ENCODE measurements around the gene PLA2G12B.

GRCh38 chr10:72979709-72980108, 25.1 kb upstream of the PLA2G12B start:
- no peak for TF ChIP-seq POLR2A (IDR thresholded peaks at IDR 0.05)
- TF ChIP-seq, protein P1, sequence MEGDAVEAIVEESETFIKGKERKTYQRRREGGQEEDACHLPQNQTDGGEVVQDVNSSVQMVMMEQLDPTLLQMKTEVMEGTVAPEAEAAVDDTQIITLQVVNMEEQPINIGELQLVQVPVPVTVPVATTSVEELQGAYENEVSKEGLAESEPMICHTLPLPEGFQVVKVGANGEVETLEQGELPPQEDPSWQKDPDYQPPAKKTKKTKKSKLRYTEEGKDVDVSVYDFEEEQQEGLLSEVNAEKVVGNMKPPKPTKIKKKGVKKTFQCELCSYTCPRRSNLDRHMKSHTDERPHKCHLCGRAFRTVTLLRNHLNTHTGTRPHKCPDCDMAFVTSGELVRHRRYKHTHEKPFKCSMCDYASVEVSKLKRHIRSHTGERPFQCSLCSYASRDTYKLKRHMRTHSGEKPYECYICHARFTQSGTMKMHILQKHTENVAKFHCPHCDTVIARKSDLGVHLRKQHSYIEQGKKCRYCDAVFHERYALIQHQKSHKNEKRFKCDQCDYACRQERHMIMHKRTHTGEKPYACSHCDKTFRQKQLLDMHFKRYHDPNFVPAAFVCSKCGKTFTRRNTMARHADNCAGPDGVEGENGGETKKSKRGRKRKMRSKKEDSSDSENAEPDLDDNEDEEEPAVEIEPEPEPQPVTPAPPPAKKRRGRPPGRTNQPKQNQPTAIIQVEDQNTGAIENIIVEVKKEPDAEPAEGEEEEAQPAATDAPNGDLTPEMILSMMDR (IDR thresholded peaks at IDR 0.05), result no peak
